Measurements from ENCODE around the gene SPRYD3.

Gene SPRYD3

DNA sequence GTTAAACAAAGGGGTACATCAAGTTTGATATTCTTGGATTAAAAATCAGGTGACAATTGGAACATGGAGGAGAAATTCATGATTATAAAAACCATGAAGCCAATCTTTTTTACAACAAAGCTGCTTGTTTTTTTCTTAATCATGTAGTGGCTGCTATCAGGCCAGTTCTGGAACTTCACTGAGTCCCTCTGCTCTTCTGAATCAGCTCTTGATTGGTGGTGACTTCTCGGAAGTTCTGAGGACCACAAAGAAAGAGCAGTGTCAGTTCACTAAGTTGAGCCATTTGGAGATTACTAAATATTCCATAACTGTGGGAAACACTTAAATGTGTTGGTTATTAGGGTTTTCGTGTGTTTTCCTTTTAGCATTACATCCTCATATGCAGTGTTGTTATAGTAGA is 64.5 kb downstream of the SPRYD3 start:
- no peak for DNase-seq (ENCODE audit: low read depth)

Measured in CMK (cell line).